ENCODE results near the gene PGAM5. TPM values are rescaled to one million over a fixed set of nuclear protein-coding genes. Genes with fewer than 3 reads are reported as not detected.
"Not testable (repeated sequence)": the region's sequence is repeated elsewhere in the genome, so short reads cannot be mapped to it uniquely, and the experiment has no call there.

Gene PGAM5
- total RNA-seq, 1 donor from 2014 or later: 42.7 TPM

DNA sequence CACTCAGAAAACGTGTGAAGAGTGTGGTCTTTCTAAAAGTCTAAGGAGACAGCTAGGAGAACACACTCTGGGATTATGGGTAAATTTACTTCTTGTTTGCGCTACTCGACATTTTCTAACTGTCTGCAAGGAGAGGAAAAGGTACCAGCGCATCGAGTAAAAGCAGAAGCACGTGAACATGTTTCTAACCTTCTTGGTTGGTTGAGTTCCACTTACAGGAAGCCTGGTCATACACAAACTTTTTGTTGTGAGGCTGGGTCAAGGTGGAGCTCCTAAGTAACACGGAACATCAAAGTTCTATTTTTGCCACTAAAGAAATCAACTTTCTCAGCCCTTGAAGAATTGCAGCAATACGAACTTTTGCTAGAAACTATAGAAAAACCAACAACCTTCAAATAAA is 31.0 kb downstream of the PGAM5 start:
- no peak for DNase-seq (ENCODE audit: low read depth)

DNA sequence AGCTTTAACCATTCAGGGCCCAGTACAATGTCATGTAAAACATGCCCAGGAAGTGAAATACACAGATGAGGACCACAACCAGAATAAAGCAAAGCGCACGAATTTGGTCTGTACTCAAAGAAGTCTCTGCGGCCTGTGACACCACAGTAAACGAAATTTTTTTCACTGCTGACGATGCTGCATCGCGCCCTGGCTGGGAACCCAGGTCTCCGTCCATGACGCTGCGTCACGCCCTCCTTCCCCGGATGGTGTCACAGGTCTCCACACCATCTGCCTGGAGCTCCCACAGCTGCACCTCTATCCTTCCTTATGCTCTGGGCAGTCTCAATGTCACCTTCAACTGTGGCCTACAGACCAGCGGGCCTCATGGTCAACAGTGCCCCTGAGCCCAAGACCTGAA is 33.2 kb downstream of the PGAM5 start:
- no peak for DNase-seq (ENCODE audit: low read depth)

DNA sequence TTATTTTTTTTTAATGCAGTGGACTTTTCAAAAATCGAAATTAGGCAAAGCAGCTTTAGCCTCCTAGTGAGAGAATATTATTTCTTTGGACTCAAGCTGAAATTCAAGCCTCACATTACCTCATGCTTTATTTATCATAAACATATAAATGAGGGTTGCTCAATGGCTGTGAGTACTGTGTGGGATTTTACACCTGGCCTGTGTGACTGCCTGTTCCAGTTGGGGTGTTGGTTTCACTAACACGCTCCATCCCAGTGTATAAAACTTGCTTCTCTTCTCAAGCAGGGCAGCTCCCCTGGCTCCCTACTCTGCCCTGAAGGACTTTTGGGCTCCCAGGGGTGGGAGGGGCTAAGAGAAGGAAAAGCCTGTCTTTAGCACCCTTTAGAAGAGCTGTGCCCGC is 36.0 kb downstream of the PGAM5 start:
- no peak for DNase-seq (ENCODE audit: low read depth)

DNA sequence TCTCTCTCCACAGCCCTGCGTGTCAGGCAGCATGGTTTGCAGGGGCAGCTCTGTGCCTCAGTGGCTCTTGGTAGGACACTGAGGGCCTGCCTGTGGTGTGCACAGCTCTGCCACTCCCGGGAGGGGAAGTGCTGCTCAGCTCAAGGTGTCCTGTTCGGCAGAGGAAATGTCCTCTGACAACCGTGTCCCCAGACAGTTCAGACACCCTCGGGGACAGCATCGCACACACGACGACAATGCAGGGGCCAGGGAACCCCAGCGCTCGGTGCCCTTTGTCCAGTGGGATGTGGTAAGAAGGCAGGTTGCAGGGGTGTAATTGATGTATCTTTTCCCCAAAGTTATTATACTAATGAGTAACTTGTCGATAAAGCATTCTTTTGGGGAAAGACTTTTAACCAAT is 36.8 kb downstream of the PGAM5 start:
- DNase-seq (ENCODE audit: low read depth): no peak

DNA sequence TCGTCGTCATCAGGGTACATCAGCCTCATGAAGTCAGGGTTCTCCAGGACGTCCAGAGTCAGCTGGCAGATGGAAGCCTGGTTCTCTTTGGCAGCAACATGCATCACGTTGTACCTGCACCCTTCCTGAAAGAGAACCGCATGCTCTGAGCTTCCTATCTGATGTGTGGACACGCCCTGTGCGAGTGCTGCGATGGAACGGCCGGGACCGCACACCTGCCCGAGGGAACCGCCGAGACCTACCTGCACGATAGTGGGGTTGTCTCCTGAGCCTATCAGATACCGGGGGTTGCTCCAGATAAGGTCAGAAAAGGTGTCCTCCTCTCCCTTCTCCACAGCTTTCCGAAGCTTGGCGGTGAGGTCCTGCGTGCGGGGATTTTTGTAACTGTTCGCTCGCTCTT is 37.3 kb downstream of the PGAM5 start:
- DNase-seq (ENCODE audit: low read depth): no peak

DNA sequence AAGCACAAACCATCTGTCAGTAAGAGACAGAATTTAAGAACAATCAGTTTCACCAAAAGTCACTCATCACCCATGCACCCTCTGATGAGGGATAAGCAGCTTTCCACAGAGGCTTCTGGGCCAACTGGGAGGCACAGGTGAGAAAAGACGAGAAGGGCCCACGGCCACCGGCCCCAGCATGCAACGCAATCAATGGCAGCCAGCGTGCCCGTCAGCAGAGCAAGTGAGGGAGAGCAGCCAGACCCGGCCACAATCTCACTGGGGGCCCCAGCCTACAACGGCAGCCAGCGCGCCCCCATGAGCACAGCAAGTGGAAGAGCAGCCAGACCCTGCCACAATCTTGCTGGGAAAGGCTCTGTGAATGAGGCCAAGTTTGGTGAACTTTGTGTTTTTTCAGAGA is 37.7 kb downstream of the PGAM5 start:
- no peak for DNase-seq (ENCODE audit: low read depth)

DNA sequence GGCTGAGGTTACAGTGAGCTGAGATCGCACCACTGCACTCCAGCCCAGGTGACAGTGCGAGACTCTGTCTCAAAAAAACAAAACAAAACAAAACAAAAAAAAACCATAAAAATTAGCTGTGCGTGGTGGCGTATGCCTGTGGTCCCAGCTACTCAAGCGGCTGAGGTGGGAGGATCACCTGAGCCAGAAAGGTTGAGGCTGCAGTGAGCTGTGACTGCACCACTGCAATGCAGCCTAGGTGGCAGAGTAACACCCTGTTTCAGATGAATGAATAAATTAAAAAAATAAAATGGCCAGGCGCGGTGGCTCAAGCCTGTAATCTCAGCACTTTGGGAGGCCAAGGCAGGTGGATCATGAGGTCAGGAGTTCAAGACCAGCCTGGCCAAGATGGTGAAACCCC is 43.0 kb downstream of the PGAM5 start:
- not testable (repeated sequence) for DNase-seq (ENCODE audit: low read depth)

DNA sequence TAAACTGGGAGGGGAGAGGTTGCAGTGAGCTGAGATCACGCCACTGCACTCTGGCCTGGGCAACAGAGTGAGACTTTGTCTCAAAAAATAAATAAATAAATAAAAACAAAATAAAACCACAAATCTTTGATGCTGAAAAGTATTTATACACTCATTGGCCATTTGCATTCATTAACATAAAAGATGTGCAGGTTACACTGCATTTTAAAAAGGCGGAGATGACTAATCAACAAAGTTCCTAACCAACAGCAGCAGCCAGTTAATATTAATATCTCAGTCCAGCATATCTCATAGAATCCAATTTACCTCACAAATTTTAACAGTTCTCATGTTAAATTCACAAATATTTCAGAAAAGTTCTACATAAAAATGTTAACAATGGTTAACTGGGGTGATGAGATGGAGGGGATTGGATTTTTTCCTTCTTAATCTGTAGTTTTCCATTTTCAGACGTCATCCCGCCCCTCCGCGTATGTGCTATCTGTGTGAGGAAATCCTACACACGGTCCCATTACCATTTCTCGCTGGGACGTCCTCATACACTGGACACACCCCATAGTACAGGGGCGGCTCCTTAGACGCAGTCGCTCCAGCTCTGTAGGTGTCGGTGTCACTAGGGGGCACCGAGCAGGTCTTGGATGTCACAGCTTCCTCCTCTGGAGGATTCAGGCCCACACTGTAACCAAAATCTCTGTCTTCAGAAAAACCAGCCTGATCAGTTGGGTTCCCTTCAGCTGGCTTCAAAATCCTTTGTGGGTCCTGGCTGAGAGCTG is 43.7 kb downstream of the PGAM5 start:
- DNase-seq (ENCODE audit: low read depth): no peak

DNA sequence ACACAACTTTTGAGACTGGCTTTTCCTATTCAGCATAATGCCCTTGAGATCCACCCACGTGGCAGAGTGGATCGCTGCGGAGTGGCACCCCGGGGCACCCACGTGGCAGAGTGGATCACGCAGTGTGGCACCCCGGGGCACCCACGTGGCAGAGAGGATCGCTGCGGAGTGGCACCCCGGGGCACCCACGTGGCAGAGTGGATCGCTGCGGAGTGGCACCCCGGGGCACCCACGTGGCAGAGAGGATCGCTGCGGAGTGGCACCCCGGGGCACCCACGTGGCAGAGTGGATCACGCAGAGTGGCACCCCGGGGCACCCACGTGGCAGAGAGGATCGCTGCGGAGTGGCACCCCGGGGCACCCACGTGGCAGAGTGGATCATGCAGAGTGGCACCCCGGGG is 48.2 kb downstream of the PGAM5 start:
- not testable (repeated sequence) for DNase-seq (ENCODE audit: low read depth)

DNA sequence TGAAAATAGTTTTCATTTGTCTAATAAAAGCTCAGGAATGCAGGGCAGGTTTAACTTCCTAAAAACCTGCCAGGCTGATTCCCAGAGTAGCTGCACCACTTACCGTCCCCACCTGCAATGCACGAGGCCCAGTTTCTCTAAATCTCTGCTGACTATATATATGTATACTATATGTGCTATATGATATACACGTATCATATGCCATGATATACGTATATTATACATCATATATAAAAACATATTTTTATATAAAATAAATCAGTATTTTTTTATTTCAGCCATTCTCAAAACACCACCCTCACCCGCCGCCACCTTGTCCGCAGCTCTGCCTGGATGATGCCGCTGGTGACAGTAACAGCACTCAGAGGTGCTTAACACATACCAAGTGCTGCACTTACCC is 48.7 kb downstream of the PGAM5 start:
- no peak for DNase-seq (ENCODE audit: low read depth)

DNA sequence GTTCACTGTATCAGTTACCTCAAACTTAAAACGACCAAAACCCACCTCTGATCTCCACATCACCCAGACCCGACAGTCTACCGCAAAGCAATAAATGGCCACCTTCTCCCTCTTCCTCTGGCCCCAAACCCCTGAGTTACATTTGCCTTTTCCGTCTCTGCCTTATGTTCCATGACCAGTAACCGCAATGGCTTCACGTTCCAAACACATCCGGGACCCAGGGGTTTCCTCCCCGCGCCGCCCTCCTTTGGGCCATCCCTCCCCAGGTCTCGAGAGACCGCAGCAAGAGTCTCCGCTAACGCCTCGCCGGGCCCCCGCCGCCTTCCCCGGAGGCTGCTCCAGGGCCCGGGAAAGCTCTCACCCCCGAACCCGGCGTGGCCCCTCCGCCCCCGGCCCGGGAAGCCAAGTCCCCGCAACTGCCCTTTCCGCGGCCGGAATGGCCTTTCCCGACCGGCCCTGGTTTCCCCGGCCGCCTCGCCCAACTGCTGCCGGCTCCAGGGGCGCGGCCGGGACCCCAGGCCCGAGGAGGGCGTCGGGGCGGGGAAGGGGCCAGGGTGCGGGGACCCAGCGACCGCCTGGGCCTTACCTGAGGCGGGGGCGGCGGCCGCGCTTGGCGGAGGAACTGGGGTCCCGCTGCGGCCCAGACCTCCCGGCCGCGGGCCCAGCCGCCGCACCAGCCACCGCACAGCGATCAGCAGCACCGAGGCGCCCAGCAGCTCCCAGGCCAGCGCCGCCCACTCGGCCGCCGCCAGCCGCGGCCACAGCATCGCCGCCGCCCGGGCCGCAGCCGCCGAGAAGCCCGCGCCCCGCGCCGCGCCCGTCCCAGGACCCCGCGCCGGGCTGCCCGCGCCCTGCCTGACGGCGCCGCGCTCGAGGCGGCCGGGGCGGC is 50.6 kb downstream of the PGAM5 start, which contains the start of gene ANKLE2:
ANKLE2 (minus strand) TSS at position 801 of the 889 bp plus-strand sequence; CDS start at position 767, 34 bp downstream.
- peak; percentile 80 for DNase-seq (ENCODE audit: low read depth)

DNA sequence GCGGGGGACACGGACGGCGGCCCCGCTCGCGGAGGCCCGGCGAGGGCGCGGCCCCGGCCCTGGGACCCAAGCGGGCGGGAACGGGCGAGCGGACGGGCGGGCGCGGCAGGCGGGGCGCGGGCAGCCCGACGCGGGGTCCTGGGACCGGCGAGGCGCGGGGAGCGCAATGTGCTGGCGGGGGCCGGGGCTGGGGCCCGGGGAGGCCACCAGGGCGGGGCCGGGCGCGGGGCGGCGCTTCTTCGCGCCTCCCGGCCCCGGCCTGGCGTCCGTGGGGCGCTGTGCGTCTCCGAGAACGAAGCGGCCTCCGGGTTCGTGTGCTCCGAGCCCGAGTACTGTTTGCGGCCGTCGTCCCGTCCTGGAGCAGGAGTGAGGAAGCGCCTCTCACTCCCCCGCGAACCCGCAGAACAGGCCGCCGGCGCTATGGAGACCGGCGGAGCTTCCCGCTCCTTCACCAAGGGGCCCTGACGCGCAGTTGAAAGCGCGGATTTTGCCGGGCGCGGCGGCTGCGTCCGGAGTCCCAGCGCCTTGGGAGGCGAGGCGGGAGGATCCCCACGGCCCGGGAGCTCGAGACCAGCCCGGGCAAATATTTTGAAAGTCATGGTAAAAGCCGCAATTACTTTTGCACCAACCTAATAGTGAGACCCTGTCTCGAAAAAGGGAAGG is 51.4 kb downstream of the PGAM5 start:
- peak; percentile 90 for DNase-seq (ENCODE audit: low read depth)

DNA sequence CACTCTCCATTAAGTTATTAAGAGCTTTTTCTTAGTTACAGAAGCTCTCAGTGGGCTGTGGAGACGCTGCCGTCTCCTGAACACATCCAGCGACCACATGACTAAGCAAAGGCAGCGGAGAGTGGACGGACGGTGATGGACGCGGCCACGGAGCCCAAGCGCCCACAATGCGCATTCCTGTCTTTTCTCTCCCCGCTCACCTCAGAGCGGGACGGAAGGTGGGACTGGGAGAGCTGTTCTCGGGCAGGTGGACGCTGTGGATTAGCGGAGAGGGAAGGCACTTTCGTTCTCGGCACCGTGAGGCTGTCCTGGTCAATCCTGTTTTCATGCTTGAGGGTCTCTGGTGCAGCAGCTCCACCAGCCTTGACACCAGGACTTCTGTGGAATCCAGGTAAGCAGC is 53.6 kb downstream of the PGAM5 start:
- no peak for DNase-seq (ENCODE audit: low read depth)

DNA sequence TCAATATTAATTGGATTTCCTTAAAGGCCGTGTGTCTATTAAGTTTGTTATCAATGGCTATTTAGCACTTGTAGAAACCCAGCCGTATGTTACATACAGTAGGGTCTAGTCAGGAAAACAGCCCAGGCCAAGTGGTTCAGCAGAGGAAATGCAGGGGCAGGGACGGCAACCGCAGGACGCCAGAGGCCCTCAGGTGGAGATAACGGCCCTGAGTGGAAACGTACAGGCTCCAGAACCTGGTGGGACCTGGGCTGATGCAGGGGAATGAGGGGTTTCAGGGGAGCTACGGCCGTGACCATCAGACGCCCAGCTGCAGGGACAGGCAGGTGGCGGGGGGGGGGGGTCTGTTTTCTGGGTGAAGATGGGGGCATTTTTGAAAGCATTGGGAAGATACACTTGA is 54.7 kb downstream of the PGAM5 start:
- DNase-seq (ENCODE audit: low read depth): no peak

DNA sequence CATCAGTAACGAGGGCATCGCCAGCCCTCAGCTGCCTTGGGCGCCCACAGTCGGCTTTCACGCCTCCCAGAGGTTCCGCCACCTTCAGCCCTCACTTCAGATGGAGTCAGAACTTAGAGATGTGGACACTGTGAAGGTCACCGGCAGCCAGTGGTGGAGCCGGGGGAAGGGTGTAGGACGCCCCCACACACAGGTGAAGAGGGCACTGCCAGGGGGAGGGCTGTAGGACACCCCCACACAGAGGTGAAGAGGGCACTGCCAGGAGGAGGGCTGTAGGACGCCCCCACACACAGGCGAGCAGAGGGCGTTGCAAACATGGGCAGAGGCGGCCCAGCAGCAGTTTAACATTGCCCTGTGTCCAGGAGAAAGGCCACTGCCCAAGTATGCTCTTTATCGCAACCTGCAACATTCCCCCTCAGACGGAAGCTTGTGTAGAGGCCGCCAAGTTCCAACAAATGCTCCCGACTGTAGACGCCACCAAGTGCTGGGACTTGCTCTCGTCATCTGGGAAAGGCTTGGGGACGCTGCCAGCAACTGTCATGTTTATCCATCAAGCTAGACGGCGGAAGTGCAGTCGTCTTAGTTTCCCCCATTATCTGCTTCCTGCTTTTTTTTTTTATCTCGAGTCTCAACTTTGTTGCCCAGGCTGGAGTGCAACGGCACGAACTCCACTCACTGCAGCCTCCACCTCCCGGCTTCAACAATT is 55.9 kb downstream of the PGAM5 start:
- DNase-seq (ENCODE audit: low read depth): peak; percentile 42

DNA sequence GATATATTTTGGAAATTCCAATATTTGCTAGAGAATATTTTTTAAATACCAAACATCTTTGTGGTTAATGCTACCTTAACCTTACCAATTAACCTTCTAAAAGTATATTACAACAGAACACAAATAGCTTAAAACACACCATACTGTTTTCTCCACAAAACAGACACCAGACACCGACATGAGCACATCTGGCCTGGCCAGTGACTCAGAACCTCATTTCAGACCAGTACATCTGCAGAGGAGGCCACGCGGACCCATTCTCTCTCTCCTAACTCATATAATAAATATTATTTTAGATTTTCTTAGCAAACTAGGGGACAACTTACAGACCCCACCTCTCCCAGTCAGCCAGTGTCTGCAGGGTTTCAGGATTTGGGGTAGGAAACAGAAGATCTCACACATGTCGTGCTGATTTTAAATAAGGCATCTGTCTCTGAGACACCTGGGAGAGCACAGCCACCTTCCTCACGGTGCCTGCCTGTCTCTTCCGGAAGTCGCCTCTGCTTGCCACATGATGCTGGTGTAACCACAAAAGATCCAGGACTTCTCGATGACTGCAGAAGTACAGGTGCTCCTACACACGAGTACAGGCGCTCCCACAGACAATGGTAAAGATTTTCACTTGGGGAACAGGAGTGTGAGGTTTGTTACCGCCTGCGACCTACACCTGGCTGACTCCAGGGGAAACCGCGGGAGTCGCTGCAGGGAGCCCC is 60.6 kb downstream of the PGAM5 start:
- no peak for DNase-seq (ENCODE audit: low read depth)

Measured in myocyte (in vitro differentiated cells).